ENCODE data around the gene CYTH3. TPM values are rescaled to one million over a fixed set of nuclear protein-coding genes. Genes with fewer than 3 reads are reported as not detected.

Gene CYTH3
- polyA plus RNA-seq, 2 of the 4 experiments (the other 2 are of a cell fraction): 18.6 to 24.2 TPM

GRCh38 chr7:6306471-6306870 lies 34.0 kb upstream of the CYTH3 start:
- no peak overlapping the region for H3K4me3 ChIP-seq
- POLR2A ChIA-PET: interaction anchor here (1.1 kb wide), 1 partner anchor 36 kb away, joined by 5 read pairs; no protein-coding TSS in a partner anchor
- TF ChIP-seq EHF (CRISPR knock-in tag; IDR thresholded peaks at IDR 0.05): no peak
- no peak for TF ChIP-seq TFCP2L1 (CRISPR knock-in tag; IDR thresholded peaks at IDR 0.05)
- no peak for TF ChIP-seq ZFP36 (IDR thresholded peaks at IDR 0.05; ENCODE audit: borderline replicate concordance, partially characterized antibody)
- TF ChIP-seq RFX5 (IDR thresholded peaks at IDR 0.05): no peak
- TF ChIP-seq CHD2 (IDR thresholded peaks at IDR 0.05; ENCODE audit: low read length, partially characterized antibody): no peak
- TF ChIP-seq CHD4 (IDR thresholded peaks at IDR 0.05; ENCODE audit: borderline replicate concordance): no peak
- peak; percentile 83 for TF ChIP-seq FOSL2 (IDR thresholded peaks at IDR 0.05)
- peak; percentile 94 for TF ChIP-seq FOSL2 (CRISPR knock-in tag; IDR thresholded peaks at IDR 0.05)
- TF ChIP-seq E2F6 (IDR thresholded peaks at IDR 0.05; ENCODE audit: borderline replicate concordance, low read depth): no peak
- TF ChIP-seq ZSCAN20 (CRISPR knock-in tag; IDR thresholded peaks at IDR 0.05): no peak
- no peak for TF ChIP-seq CBX2 (IDR thresholded peaks at IDR 0.05; ENCODE audit: borderline replicate concordance, low read depth)
- TF ChIP-seq CBX8 (IDR thresholded peaks at IDR 0.05): no peak
- TF ChIP-seq KDM1A (IDR thresholded peaks at IDR 0.05; ENCODE audit: low read depth): no peak
- no peak for TF ChIP-seq ELK1 (IDR thresholded peaks at IDR 0.05; ENCODE audit: low read depth, low read length)
- TF ChIP-seq CEBPB (IDR thresholded peaks at IDR 0.05): peak; percentile 23 to 52; a peak in 2 of 4 replicates
- TF ChIP-seq CTCF (IDR thresholded peaks at IDR 0.05): no peak
- TF ChIP-seq ATOH8 (CRISPR knock-in tag; IDR thresholded peaks at IDR 0.05; ENCODE audit: low read depth): no peak
- TF ChIP-seq NFE2L2 (conservative IDR thresholded peaks at IDR 0.05; ENCODE audit: low read length): no peak
- TF ChIP-seq ZC3H11A (IDR thresholded peaks at IDR 0.05): no peak
- TF ChIP-seq BHLHE40 (IDR thresholded peaks at IDR 0.05; ENCODE audit: low read depth, low read length): no peak
- TF ChIP-seq RARB (CRISPR knock-in tag; IDR thresholded peaks at IDR 0.05): no peak
- no peak for TF ChIP-seq HEYL (CRISPR knock-in tag; IDR thresholded peaks at IDR 0.05)
- TF ChIP-seq NR3C1 (IDR thresholded peaks at IDR 0.05): no peak
- no peak for TF ChIP-seq ESRRA (IDR thresholded peaks at IDR 0.05; ENCODE audit: borderline replicate concordance, low read length)
- TF ChIP-seq MAX (IDR thresholded peaks at IDR 0.05): peak; percentile 70
- TF ChIP-seq KDM5A (IDR thresholded peaks at IDR 0.05): no peak
- TF ChIP-seq HMGXB4 (CRISPR knock-in tag; IDR thresholded peaks at IDR 0.05; ENCODE audit: borderline replicate concordance): no peak
- no peak for TF ChIP-seq HOXB13 (CRISPR knock-in tag; IDR thresholded peaks at IDR 0.05; ENCODE audit: low read depth)
- no peak for TF ChIP-seq HOXA7 (CRISPR knock-in tag; IDR thresholded peaks at IDR 0.05)
- TF ChIP-seq RNF2 (IDR thresholded peaks at IDR 0.05; ENCODE audit: borderline replicate concordance, low read depth): no peak
- TF ChIP-seq MYC (IDR thresholded peaks at IDR 0.05; ENCODE audit: borderline replicate concordance, low read length): no peak
- TF ChIP-seq RCOR1 (IDR thresholded peaks at IDR 0.05; ENCODE audit: low read depth, low read length): no peak
- TF ChIP-seq SREBF2 (IDR thresholded peaks at IDR 0.05): no peak
- peak; percentile 79; the same call in 1 of the 2 replicates for TF ChIP-seq GATA3 (IDR thresholded peaks at IDR 0.05; ENCODE audit: borderline replicate concordance)
- TF ChIP-seq PBX3 (IDR thresholded peaks at IDR 0.05): no peak
- peak in 1 of 2 experiments; percentile 13; a peak in 3 of 5 replicates for TF ChIP-seq RAD21 (conservative IDR thresholded peaks at IDR 0.05 in 1 of 2, IDR thresholded peaks at IDR 0.05 in 1 of 2)
- no peak for TF ChIP-seq TP53 (CRISPR knock-in tag; IDR thresholded peaks at IDR 0.05)

More at GRCh38 chr7:6306471-6306870, 34.0 kb upstream of the CYTH3 start:
- 5% methylated on average over 3 of the region's 3 CpGs for WGBS (ENCODE audit: missing lambda C conversion rate)
- ATAC-seq: peak; percentile 90 to 99
- Histone ChIP-seq H3K27ac (peak overlapping the region; percentile 69 to 86), H3K4me2 (peak overlapping the region; percentile 65), H3K4me1 (peaks cover 53% of the 10 kb centered on the region), H3K9me3 (no peaks in the 10 kb centered on the region)
- peak; percentile 72 to 86 for DNase-seq (ENCODE audit: low read depth in 1 of 2, low spot score in 1 of 2)
- CTCF ChIA-PET: interaction anchor here (0.5 to 2.0 kb wide), 7 partner anchors 9 to 146 kb away, joined by 3 to 17 read pairs (median 3); no protein-coding TSS in a partner anchor
- FAIRE-seq: peak; percentile 95

Measured in A549 (cell line).